SK-N-SH (cell line): ENCODE measurements around the gene IFNA4.
"Not testable (repeated sequence)": the region's sequence is repeated elsewhere in the genome, so short reads cannot be mapped to it uniquely, and the experiment has no call there.

Experiments used
- MXI1 ChIP-seq: IDR thresholded peaks from 2 replicates; pipeline ENCODE4 v1.6.1; 2012; ENCODE audit warnings: mild to moderate bottlenecking, low read depth, low read length, improper control_type of control experiment
- NFIC ChIP-seq: IDR thresholded peaks from 2 replicates; pipeline ENCODE4 v1.4.0; 2012; ENCODE audit warnings: borderline replicate concordance
- NRF1 ChIP-seq: IDR thresholded peaks from 2 replicates; pipeline ENCODE4 v1.6.1; 2012; ENCODE audit warnings: low read depth, mild to moderate bottlenecking, low read length
- POLR2AphosphoS5 ChIP-seq: IDR thresholded peaks from 2 replicates; pipeline ENCODE4 v1.6.1; 2012; ENCODE audit warnings: low read depth, low read length
- RCOR1 ChIP-seq: fragments of 150-350 bp; IDR thresholded peaks from 2 replicates; pipeline ENCODE4 v1.6.1; 2017; ENCODE audit warnings: antibody characterized with exemption, low read length
- SMC3 ChIP-seq: IDR thresholded peaks from 2 replicates; pipeline ENCODE4 v1.6.1; 2012; ENCODE audit warnings: low read depth, low read length, improper control_type of control experiment
- TAF1 ChIP-seq: IDR thresholded peaks from 2 replicates; pipeline ENCODE4 v1.6.1; 2012; ENCODE audit warnings: low read depth, mild to moderate bottlenecking, low read length, moderate library complexity, borderline replicate concordance
- TCF12 ChIP-seq: IDR thresholded peaks from 2 replicates; pipeline ENCODE4 v1.4.0; 2012
- TF ChIP-seq, protein P1 (sequence below): fragments of 200-600 bp; sonication (generic); IDR thresholded peaks from 2 replicates; pipeline ENCODE4 v1.6.1; 2017; ENCODE audit warnings: antibody characterized with exemption, mild to moderate bottlenecking, moderate library complexity
- TF ChIP-seq, protein P2 (sequence below): fragments of 150-350 bp; IDR thresholded peaks from 2 replicates; pipeline ENCODE4 v1.6.1; 2017; ENCODE audit warnings: antibody characterized with exemption, low read length, low read depth, borderline replicate concordance

DNA sequence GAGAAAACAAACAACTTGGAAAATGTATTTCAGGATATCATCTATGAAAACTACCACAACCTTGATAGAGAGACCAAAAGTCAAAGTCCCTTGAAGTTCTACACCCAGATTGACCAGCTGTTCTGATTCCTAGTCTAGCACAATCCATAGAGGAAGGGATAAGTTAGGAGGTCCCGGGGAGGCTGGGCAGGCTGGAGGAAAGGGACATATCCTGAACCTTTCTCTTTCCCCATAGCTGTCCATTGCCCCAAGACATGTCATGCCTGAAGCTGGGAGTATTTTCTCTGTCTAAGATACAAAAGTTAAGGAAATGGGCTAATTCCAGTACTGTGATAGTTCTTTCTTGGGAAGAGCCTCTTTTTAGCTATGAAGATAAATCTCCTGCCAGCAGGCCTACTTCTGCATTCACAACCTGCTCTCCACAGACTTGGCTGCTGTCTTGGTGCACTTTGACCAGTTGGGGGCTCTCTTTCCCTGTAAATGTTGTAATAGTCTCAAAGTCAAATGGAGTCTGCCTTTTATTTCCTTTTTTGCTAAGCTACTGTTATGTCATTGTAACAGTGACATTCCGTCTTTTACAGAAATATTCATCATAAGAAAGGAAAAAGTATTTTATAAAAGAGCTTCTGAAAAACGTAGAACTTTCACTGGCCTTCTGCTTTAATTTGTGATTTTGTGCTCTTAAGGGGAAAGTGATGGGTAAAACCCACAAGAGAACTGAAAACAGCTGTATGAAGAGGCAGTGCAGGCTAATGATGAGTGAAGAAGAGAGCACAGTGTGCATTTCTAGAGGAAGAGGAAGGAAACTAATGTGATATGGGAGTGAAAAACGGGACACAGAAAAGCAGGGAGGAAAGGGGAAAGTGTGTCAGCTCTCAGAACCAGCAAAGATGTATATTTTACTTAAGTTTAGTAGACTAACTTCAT lies 4.3 kb downstream of the IFNA4 start:
- not testable (repeated sequence) for TF ChIP-seq SMC3, TAF1, NRF1, MXI1, NFIC, POLR2AphosphoS5, RCOR1, TCF12
- TF ChIP-seq, protein P1, sequence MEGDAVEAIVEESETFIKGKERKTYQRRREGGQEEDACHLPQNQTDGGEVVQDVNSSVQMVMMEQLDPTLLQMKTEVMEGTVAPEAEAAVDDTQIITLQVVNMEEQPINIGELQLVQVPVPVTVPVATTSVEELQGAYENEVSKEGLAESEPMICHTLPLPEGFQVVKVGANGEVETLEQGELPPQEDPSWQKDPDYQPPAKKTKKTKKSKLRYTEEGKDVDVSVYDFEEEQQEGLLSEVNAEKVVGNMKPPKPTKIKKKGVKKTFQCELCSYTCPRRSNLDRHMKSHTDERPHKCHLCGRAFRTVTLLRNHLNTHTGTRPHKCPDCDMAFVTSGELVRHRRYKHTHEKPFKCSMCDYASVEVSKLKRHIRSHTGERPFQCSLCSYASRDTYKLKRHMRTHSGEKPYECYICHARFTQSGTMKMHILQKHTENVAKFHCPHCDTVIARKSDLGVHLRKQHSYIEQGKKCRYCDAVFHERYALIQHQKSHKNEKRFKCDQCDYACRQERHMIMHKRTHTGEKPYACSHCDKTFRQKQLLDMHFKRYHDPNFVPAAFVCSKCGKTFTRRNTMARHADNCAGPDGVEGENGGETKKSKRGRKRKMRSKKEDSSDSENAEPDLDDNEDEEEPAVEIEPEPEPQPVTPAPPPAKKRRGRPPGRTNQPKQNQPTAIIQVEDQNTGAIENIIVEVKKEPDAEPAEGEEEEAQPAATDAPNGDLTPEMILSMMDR, result peak; percentile 52
- TF ChIP-seq, protein P2, sequence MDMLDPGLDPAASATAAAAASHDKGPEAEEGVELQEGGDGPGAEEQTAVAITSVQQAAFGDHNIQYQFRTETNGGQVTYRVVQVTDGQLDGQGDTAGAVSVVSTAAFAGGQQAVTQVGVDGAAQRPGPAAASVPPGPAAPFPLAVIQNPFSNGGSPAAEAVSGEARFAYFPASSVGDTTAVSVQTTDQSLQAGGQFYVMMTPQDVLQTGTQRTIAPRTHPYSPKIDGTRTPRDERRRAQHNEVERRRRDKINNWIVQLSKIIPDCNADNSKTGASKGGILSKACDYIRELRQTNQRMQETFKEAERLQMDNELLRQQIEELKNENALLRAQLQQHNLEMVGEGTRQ, result not testable (repeated sequence)
